Activated CD4-positive, alpha-beta memory T cell treated with anti-CD3 and anti-CD28 coated beads, Interleukin-2, amount 10 ng/mL, durations not matched to agents 7 days and 5 days (primary cell): Measurements from ENCODE around the gene SEC22C. TPM values are rescaled to one million over a fixed set of nuclear protein-coding genes. Genes with fewer than 3 reads are reported as not detected.
A peak's percentile ranks its signal among the peaks of the same experiment; 100 is the strongest.

Source experiments
- CTCF ChIA-PET: fragments of 350-600 bp; sonication (Branson Sonifier 250); formaldehyde crosslinking; loops from one replicate; lab custom pipeline; 2021; ENCODE audit warnings: antibody characterized with exemption, inconsistent platforms; lab: Charles Lee
- POLR2A ChIA-PET: fragments of 350-600 bp; sonication (Branson Sonifier 250); formaldehyde crosslinking; loops from one replicate; lab custom pipeline; 2021; ENCODE audit warnings: antibody characterized with exemption; lab: Charles Lee
- DNase-seq: peaks from one replicate; pipeline ENCODE4 v3.0.0-alpha.2; 2020
- H3K27ac Mint-ChIP-seq: one replicate; pipeline ENCODE4 v1.8.0; 2021; ENCODE audit warnings: mild to moderate bottlenecking, mixed read lengths
- H3K27me3 Mint-ChIP-seq: one replicate; pipeline ENCODE4 v1.8.0; 2021; ENCODE audit warnings: mixed read lengths
- H3K36me3 Mint-ChIP-seq: one replicate; pipeline ENCODE4 v1.8.0; 2021; ENCODE audit warnings: low read depth, mixed read lengths
- H3K4me1 Mint-ChIP-seq: one replicate; pipeline ENCODE4 v1.8.0; 2021; ENCODE audit warnings: mixed read lengths
- H3K4me3 Mint-ChIP-seq: one replicate; pipeline ENCODE4 v1.8.0; 2021; ENCODE audit warnings: mild to moderate bottlenecking, mixed read lengths
- H3K9me3 Mint-ChIP-seq: one replicate; pipeline ENCODE4 v1.8.0; 2021; ENCODE audit warnings: mixed read lengths
- total RNA-seq, 2 experiments: library from RNA; stranded (reverse); gene quantifications; one replicate each; pipeline ENCODE4 v1.2.3, GENCODE V29; 2021

Gene SEC22C
- total RNA-seq, 2 experiments from 2014 or later: 58.8 to 62.0 TPM

DNA sequence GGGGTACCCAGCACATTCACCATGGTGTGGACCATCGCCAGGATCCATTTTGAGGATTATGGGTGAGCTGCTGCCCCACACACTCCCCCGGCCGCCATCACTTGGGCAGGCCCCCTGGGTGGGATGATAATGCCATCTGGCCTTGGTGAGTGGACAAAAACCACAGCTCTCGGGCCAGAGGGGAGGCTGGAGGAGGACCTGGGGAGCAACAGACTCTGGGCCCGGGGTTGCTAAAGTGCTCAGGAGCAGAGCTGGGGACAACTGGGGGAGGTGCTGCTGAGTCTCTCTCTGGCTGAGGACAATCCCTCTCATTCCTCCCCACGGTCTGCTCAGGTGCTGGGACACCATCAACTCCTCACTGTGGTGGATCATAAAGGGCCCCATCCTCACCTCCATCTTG, 50.3 kb downstream of the SEC22C start:
- H3K27me3 Mint-ChIP-seq: no peaks in the 10 kb centered on the region
- no peak overlapping the region for H3K27ac Mint-ChIP-seq
- no peaks in the 10 kb centered on the region for H3K9me3 Mint-ChIP-seq
- H3K4me3 Mint-ChIP-seq: no peak overlapping the region
- POLR2A ChIA-PET: no interaction called here
- peaks cover 64% of the 10 kb centered on the region for H3K4me1 Mint-ChIP-seq
- CTCF ChIA-PET: interaction anchor here (0.9 to 2.1 kb wide), 2 partner anchors 16 to 30 kb away, joined by 4 to 7 read pairs; partner anchors contain the start of gene VIPR1
- peaks cover 8% of the 10 kb centered on the region for H3K36me3 Mint-ChIP-seq
- no peak for DNase-seq

DNA sequence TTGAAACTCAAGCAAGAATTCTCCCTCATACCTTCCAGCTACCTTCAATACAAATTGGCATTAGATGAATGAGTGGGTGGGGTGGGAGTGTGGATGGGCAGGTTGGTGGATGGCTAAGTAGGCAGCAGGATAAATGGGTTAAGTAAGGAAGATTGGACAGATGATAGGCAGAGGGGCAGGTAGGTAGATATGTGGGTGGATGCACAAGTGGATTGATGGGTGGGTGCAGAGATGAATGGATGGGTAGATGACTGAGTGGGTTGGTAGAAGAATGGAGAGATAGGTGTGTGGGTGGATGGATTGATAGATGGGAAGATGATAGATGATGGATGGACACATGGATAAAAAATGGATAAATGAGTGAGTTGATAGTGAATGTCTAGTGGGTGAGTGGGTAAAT, 51.7 kb downstream of the SEC22C start:
- no peak for DNase-seq
- H3K36me3 Mint-ChIP-seq: peaks cover 8% of the 10 kb centered on the region
- H3K27ac Mint-ChIP-seq: peak overlapping the region; percentile 54
- no peaks in the 10 kb centered on the region for H3K27me3 Mint-ChIP-seq
- peaks cover 67% of the 10 kb centered on the region for H3K4me1 Mint-ChIP-seq
- H3K4me3 Mint-ChIP-seq: no peak overlapping the region
- ChIA-PET POLR2A (interaction anchor here (1.1 kb wide), 1 partner anchor 28 kb away, joined by 3 read pairs; the partner anchor contains the start of gene VIPR1), CTCF (no interaction called here)
- H3K9me3 Mint-ChIP-seq: no peaks in the 10 kb centered on the region

DNA sequence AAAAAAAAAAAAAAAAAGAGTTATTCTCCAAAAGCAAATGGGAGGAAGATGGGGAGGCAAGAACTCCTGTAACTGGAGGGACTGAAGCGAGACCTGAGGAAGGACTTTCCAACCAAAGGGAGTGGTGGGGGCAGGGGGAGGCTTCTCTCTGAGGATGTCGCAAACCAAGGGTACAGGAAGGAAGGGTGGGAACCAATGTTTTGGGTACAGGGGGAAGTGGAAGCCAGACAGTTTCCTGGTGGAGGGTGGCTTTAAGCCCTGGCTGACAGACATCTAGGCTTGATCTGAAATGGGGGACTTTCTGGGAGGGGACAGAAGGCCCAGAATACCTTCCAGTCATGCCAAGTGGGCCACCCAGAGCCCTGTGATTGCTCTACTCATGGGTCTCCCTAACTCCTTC, 52.3 kb downstream of the SEC22C start:
- ChIA-PET POLR2A (no interaction called here), CTCF (interaction anchor here (0.7 to 1.2 kb wide), 3 partner anchors 28 to 119 kb away, joined by 3 to 6 read pairs (median 4); no protein-coding TSS in a partner anchor)
- H3K4me1 Mint-ChIP-seq: peaks cover 67% of the 10 kb centered on the region
- DNase-seq: peak; percentile 35
- H3K9me3 Mint-ChIP-seq: no peaks in the 10 kb centered on the region
- peak overlapping the region; percentile 54 for H3K27ac Mint-ChIP-seq
- no peak overlapping the region for H3K4me3 Mint-ChIP-seq
- H3K27me3 Mint-ChIP-seq: no peaks in the 10 kb centered on the region
- peaks cover 8% of the 10 kb centered on the region for H3K36me3 Mint-ChIP-seq

DNA sequence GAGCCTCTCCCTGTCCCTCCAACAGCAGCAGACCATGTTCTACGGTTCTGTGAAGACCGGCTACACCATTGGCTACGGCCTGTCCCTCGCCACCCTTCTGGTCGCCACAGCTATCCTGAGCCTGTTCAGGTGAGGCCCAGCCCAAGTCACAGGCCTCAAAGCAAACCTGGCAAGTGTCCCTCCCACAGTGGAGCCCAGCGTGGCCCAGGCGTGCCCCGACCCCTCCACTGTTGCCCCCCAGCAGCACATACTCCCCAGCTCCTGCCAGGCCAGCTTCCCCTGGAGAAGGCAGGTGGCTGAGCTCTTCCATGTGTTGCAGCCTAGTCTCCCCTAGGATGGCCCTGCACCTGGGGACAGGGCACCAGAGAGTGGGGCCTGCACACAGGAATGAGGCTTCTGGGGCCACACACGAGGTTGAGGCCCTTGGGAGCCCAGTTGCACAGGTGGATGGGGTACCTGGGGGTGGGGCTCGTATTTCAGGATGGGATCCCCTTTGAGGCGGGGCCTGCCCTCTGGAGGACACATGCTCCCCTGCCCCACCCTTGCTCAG, 54.3 kb downstream of the SEC22C start:
- Mint-ChIP-seq H3K9me3 (no peaks in the 10 kb centered on the region), H3K4me1 (peaks cover 60% of the 10 kb centered on the region), H3K27ac (peak overlapping the region; percentile 65), H3K36me3 (peaks cover 8% of the 10 kb centered on the region), H3K4me3 (no peak overlapping the region), H3K27me3 (no peaks in the 10 kb centered on the region)
- CTCF ChIA-PET: interaction anchor here (2.0 to 2.9 kb wide), 2 partner anchors 9 to 25 kb away, joined by 11 to 12 read pairs; partner anchors contain the start of gene VIPR1
- POLR2A ChIA-PET: interaction anchor here (0.8 kb wide), 1 partner anchor 22 kb away, joined by 3 read pairs; no protein-coding TSS in a partner anchor
- DNase-seq: no peak

DNA sequence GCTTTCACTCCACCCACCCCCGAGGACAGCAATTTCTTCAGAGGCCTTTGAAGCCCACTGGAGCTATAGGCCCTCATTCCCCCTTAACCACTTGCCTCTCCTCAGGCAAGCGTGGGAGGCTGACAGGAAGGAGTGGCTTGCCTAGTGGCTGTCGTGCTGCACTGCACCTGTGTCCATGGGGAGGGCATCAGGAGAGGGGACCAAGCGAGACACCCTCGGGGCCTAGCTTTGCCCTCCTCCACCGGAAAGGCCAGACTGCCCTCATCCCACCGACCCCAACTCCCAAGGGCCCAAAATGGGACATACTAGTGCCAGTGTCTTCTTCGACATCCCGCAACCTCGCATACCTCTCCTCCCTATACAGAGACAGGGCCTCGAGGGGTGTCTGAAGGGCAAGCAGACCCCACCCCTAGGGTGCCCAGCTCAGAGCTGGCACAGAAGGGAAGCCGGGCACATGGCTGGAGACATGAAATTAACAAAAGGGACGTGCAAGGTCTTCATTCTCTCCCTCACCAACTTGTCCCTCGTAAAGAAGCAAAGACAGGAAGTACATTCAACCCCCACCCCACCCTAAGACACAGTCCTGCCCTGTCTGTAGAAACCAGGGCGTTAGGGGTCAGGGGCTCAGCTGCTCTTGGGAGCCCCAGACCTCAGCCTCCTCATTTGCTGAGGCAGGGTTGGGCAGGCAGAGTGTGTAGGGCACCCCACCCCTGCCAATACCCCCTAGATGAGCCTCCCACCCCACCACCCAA, 55.0 kb downstream of the SEC22C start:
- CTCF ChIA-PET: interaction anchor here (2.0 to 2.9 kb wide), 3 partner anchors 10 to 25 kb away, joined by 7 to 12 read pairs (median 11); partner anchors contain the start of gene VIPR1
- POLR2A ChIA-PET: interaction anchor here (0.8 to 0.9 kb wide), 2 partner anchors 22 to 57 kb away, joined by 3 read pairs; no protein-coding TSS in a partner anchor
- DNase-seq: peak; percentile 45
- H3K4me3 Mint-ChIP-seq: no peak overlapping the region
- no peaks in the 10 kb centered on the region for H3K9me3 Mint-ChIP-seq
- peak overlapping the region; percentile 65 for H3K27ac Mint-ChIP-seq
- peaks cover 53% of the 10 kb centered on the region for H3K4me1 Mint-ChIP-seq
- H3K36me3 Mint-ChIP-seq: peaks cover 8% of the 10 kb centered on the region
- no peaks in the 10 kb centered on the region for H3K27me3 Mint-ChIP-seq

DNA sequence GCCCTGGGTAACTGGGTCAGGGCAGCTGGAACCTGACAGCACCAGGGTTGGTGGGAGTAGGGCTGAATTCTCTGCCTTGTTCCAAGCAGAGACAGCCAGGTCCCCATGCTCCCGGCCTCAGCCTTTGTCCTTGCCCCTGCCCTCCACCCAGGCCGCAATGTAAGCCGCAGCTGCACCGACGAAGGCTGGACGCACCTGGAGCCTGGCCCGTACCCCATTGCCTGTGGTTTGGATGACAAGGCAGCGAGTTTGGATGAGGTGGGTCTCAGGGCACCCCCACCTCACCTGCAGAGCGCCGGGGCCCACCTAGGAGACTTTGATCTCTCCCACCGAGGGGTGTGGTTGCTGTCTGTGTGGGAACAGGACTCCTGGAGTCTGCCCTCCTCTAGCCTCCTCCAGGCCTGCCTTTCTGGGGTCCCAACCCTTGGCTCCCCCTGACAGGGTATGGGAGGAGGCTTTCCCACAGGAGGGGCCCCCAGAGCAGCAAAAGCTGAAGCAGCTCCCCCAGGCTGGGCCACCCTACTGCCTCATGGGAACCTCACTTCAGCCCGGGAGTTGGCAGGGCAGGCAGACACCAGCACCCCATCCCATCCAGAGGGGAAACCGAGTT, 55.9 kb downstream of the SEC22C start:
- peaks cover 11% of the 10 kb centered on the region for H3K36me3 Mint-ChIP-seq
- H3K4me3 Mint-ChIP-seq: no peak overlapping the region
- peaks cover 48% of the 10 kb centered on the region for H3K4me1 Mint-ChIP-seq
- no peaks in the 10 kb centered on the region for H3K27me3 Mint-ChIP-seq
- H3K9me3 Mint-ChIP-seq: no peaks in the 10 kb centered on the region
- H3K27ac Mint-ChIP-seq: no peak overlapping the region
- ChIA-PET POLR2A (interaction anchor here (0.9 kb wide), 1 partner anchor 58 kb away, joined by 3 read pairs; no protein-coding TSS in a partner anchor), CTCF (interaction anchor here (0.6 to 2.9 kb wide), 5 partner anchors 11 to 253 kb away, joined by 4 to 12 read pairs (median 7); partner anchors contain the start of gene VIPR1)
- DNase-seq: no peak

DNA sequence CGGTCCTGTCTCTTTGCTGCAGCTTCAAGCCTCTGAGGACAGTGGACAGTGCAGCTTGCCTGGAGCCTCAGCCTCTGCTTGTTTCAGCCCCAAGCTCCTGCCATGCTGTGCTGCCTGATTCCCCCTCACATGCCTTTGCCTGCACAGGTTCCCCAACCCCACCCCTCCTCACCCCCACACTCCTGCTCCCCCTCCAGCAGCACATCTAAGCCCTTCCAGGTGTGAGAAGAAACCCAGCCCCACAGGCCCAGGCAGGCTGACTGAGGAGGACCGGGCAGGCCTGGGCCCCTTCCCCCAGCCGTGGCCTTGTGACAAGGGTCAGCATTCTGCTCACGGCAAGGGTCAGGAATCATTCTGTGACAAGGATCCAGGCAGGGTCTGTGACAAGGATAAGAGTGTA, 56.6 kb downstream of the SEC22C start:
- Mint-ChIP-seq H3K36me3 (peaks cover 9% of the 10 kb centered on the region), H3K27me3 (no peaks in the 10 kb centered on the region), H3K4me3 (no peak overlapping the region), H3K9me3 (no peaks in the 10 kb centered on the region), H3K27ac (no peak overlapping the region), H3K4me1 (peaks cover 47% of the 10 kb centered on the region)
- DNase-seq: no peak
- ChIA-PET CTCF (interaction anchor here (0.6 to 2.1 kb wide), 3 partner anchors 11 to 254 kb away, joined by 4 to 7 read pairs (median 5); no protein-coding TSS in a partner anchor), POLR2A (no interaction called here)

DNA sequence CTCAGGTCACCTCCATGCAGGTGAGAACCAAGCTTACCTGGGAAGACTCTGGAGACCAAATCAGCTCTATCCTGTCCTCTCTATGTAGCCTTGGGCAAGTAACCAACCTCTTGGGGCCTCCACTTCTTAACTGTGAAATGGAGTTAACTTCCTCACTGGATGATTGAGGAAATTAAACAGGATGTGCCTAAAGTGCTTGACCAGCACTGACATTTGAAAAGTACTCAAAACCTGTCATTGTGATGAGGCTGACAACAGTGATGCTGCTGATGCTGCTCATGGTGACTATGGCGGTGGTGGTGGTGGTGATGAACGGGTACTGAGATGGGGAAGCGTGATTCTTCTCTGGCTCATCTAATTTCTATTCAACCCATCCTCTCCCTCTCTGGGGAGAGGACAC, 57.0 kb downstream of the SEC22C start:
- no peak overlapping the region for H3K27ac Mint-ChIP-seq
- no peaks in the 10 kb centered on the region for H3K27me3 Mint-ChIP-seq
- H3K9me3 Mint-ChIP-seq: no peaks in the 10 kb centered on the region
- DNase-seq: no peak
- ChIA-PET CTCF (interaction anchor here (1.6 to 1.9 kb wide), 2 partner anchors 11 to 12 kb away, joined by 5 read pairs; no protein-coding TSS in a partner anchor), POLR2A (no interaction called here)
- H3K4me1 Mint-ChIP-seq: peaks cover 47% of the 10 kb centered on the region
- no peak overlapping the region for H3K4me3 Mint-ChIP-seq
- peaks cover 5% of the 10 kb centered on the region for H3K36me3 Mint-ChIP-seq

DNA sequence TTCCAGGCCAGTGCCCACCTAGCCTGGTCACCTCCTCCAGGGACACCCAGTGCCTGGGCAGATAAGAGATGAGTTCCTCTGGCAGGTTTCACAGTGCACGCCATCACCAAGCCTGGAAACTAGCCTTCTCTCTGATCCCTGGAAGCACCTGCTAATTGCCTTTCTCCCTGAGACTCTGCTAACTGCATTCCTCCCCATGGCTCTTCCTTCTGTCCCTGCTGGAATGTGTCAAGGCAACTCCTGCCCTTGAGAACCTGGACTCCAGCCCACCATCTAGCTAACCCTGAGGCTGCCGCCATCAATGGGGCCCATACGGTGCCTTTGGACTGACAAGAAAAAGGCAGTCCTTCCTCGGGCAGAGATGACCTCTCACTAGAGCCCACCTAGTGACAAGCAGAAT, 60.9 kb downstream of the SEC22C start:
- Mint-ChIP-seq H3K4me1 (peaks cover 27% of the 10 kb centered on the region), H3K27me3 (no peaks in the 10 kb centered on the region), H3K36me3 (peaks cover 4% of the 10 kb centered on the region), H3K4me3 (no peak overlapping the region), H3K9me3 (no peaks in the 10 kb centered on the region), H3K27ac (no peak overlapping the region)
- no peak for DNase-seq
- ChIA-PET CTCF (interaction anchor here (0.8 kb wide), 1 partner anchor 14 kb away, joined by 4 read pairs; no protein-coding TSS in a partner anchor), POLR2A (no interaction called here)

DNA sequence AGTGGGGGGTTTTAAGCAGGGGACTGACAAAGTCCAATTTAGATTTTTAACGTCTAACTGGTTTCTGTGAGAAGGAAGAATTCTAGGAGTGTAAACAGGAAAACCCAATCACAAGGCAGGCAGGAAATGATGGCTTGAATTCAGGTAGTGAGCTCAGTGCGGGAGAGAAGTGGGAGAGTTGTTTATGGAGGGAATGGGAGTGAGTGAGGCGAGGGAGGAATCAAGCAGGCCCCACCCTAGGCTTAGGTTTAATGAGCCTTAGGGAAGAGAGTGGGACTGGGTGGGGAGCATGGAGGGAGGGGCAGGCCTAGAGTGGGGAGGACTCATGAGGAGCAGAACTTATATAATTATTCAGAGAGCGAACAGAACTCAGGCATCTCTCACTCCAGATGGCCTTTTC, 61.4 kb downstream of the SEC22C start:
- H3K4me1 Mint-ChIP-seq: peaks cover 30% of the 10 kb centered on the region
- H3K27ac Mint-ChIP-seq: peak overlapping the region; percentile 33
- no peak overlapping the region for H3K4me3 Mint-ChIP-seq
- no peaks in the 10 kb centered on the region for H3K27me3 Mint-ChIP-seq
- peaks cover 4% of the 10 kb centered on the region for H3K36me3 Mint-ChIP-seq
- CTCF ChIA-PET: interaction anchor here (0.8 kb wide), 1 partner anchor 15 kb away, joined by 4 read pairs; no protein-coding TSS in a partner anchor
- no peak for DNase-seq
- no peaks in the 10 kb centered on the region for H3K9me3 Mint-ChIP-seq
- POLR2A ChIA-PET: no interaction called here

DNA sequence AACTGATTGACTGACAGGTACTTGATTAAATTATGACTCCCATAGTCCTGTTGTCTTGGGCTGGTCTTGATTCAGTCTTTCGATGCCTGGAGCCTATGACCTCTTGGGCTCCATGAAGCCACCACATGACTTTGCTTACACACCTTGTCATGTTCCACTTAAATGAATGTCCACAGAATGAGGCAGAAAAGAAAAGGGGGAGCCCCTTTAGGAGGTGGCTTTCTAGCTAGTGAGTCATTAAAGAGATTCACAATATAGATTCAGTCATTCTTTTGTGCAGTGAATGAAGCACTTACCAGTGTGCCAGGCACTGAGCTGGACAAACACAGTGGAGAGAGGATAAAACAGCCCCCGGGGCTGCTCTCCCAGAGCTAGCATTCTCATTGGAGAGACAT, 62.2 kb downstream of the SEC22C start:
- CTCF ChIA-PET: interaction anchor here (0.8 to 1.2 kb wide), 3 partner anchors 18 to 30 kb away, joined by 3 read pairs; no protein-coding TSS in a partner anchor
- no peaks in the 10 kb centered on the region for H3K9me3 Mint-ChIP-seq
- POLR2A ChIA-PET: no interaction called here
- DNase-seq: no peak
- H3K36me3 Mint-ChIP-seq: peaks cover 4% of the 10 kb centered on the region
- H3K4me1 Mint-ChIP-seq: peaks cover 30% of the 10 kb centered on the region
- no peaks in the 10 kb centered on the region for H3K27me3 Mint-ChIP-seq
- H3K4me3 Mint-ChIP-seq: no peak overlapping the region
- H3K27ac Mint-ChIP-seq: peak overlapping the region; percentile 1

DNA sequence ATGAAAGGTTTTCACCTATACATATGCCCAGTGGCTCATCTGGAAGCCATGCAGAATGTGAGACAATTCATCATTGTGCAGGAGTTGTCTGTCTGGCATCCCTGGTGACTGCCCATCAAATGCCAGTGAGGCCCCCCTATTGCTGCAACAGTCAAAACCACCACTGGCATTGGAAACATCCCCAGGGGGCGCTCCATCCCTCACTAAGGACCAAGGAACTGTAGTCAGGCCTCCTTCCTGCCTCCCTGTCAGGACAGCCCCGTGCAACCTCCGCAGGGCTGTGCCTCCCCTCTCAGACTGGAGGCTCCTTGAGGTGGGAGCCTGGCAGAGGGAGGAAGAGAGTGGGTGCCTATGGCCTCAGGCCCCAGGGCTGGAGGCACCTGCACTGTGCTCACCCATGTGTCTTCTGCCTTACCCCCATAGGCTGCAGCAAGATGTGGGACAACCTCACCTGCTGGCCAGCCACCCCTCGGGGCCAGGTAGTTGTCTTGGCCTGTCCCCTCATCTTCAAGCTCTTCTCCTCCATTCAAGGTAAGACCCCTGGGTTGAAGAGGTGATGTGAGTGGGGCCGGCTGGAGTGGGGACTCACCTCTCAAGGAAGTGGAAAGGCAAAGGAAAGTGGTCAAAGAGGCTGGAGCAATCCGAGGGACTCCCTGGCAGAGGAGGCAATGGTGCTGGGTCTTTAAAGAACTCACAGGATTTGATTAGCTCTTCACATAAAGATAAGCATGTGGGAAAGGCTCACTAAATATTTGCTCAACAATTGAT, 62.8 kb downstream of the SEC22C start:
- DNase-seq: peak; percentile 58
- POLR2A ChIA-PET: no interaction called here
- no peaks in the 10 kb centered on the region for H3K27me3 Mint-ChIP-seq
- H3K9me3 Mint-ChIP-seq: no peaks in the 10 kb centered on the region
- H3K36me3 Mint-ChIP-seq: peaks cover 4% of the 10 kb centered on the region
- CTCF ChIA-PET: interaction anchor here (0.8 to 1.5 kb wide), 5 partner anchors 17 to 228 kb away, joined by 3 to 5 read pairs (median 3); no protein-coding TSS in a partner anchor
- no peak overlapping the region for H3K27ac Mint-ChIP-seq
- H3K4me1 Mint-ChIP-seq: peaks cover 30% of the 10 kb centered on the region
- H3K4me3 Mint-ChIP-seq: no peak overlapping the region
